ENCODE results near the gene SCN10A. TPM values are rescaled to one million over a fixed set of nuclear protein-coding genes. Genes with fewer than 3 reads are reported as not detected.

SCN10A gene
- total RNA-seq, 1 experiment from 2014 or later: not detected

GRCh38 chr3:38651153-38651789 lies 164.7 kb downstream of the SCN10A start:
- DNase-seq (ENCODE audit: low spot score): peak; percentile 36

DNA sequence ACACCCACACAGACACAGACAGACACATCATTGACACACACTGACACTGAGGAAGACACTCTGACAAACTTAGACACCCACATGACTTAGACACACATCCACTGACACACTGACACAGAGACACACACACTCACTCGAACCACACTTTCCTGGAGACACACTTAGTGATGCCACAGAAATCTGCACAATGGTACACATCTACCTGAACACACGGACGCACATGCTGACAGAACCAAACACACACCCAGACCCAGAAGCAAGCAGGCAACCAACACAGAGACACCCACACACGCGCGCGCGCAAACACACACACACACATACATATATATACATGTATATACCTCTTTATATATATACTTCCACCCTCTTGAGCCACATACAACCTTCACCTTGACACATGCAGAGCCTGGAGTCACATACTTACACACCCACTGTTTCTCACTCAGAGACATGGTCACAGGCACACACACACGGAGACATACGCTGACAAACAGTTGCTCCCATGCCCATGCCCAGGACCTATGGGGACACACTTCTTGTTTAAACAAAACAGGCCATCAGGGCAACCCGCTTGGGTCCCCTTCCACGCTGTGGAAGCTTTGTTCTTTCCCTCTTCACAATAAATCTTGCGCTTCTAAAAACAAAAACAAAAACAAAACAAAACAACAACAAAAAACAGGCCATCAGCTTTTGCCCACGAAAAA lies 165.6 kb downstream of the SCN10A start:
- DNase-seq (ENCODE audit: low spot score): no peak

- no peak for DNase-seq (ENCODE audit: low spot score)
These were observed 166.3 kb downstream of the SCN10A start, which contains the start of gene SCN5A for GRCh38 chr3:38649500-38650247. Gene SCN5A (minus strand): TSS chr3:38649687. CDS start chr3:38633307, 16,380 bp downstream.

DNA sequence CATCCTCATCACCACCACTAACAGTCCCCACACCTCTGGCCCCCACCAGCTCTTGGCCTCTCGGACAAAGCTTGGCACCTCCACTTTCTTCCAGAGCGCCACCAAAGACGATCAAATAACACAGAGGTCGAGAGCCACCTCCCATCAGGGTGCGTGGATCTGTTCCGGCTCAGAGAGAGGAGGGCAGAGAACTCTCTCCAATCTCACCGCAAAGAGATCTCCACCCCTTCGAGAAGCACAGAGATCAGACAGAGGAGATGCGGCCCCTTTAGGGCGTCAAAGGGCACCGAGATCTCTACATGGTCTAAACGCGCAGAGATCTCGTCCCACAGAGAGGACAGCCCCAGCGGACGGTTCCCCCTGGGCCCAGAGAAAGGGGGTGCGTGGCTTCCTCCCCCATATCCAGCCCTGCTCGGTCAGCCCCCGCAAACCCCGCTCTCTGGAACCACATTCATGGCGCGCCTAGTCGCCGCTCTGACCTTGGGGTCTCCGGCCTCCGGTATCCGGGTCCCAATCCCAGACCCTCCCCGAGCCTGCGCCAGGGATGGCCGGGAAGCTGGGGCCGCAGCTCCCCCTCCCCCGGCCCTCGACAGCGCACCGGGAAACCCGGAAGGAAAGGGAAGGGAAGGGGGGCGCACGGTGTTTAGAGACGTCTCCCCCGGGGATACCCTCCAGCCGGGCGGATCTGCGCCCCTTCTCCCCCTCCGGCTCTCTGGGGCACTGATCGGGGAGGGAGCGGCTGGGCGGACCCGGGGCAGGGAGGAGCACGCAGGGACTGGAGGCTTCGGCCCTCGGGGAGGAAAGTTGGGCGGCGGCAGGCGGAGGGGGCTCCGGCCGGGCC lies 167.1 kb downstream of the SCN10A start:
- no peak for DNase-seq (ENCODE audit: low spot score)

GRCh38 chr3:38648024-38648658 lies 167.9 kb downstream of the SCN10A start:
- DNase-seq (ENCODE audit: low spot score): no peak

GRCh38 chr3:38647217-38647970 lies 168.6 kb downstream of the SCN10A start:
- DNase-seq (ENCODE audit: low spot score): no peak

Other genes with a start within 250 kb of the SCN10A start
- 0.85 and 3.0 TPM in 2 replicates for gene SCN5A, start 166.5 kb downstream of the SCN10A start, total RNA-seq (2014; rRNA removed; shearing (Covaris generic))
- gene SCN11A, start 235.7 kb upstream of the SCN10A start, total RNA-seq (2014; rRNA removed; shearing (Covaris generic)): not detected in 2 replicates
- 11.3 and 18.7 TPM in 2 replicates for gene WDR48, start 235.8 kb upstream of the SCN10A start, total RNA-seq (2014; rRNA removed; shearing (Covaris generic))